GM12865 (cell line): ENCODE results near the gene DSCAM.

Experiments used
- DNase-seq: peaks from one replicate; pipeline ENCODE4 v3.0.0; 2010; ENCODE audit warnings: low read depth
- H3K4me3 ChIP-seq: 2 replicates; pipeline ENCODE4 v1.5.1; 2011; ENCODE audit warnings: mild to moderate bottlenecking, low read depth, low read length, control low read depth
- CTCF ChIP-seq: IDR thresholded peaks from 2 replicates; pipeline ENCODE4 v1.5.1; 2011; ENCODE audit warnings: low read length, control low read depth, low read depth, inconsistent platforms; ENCODE audit not compliant: insufficient read depth; ENCODE audit errors: missing control alignments

DSCAM gene

DNA sequence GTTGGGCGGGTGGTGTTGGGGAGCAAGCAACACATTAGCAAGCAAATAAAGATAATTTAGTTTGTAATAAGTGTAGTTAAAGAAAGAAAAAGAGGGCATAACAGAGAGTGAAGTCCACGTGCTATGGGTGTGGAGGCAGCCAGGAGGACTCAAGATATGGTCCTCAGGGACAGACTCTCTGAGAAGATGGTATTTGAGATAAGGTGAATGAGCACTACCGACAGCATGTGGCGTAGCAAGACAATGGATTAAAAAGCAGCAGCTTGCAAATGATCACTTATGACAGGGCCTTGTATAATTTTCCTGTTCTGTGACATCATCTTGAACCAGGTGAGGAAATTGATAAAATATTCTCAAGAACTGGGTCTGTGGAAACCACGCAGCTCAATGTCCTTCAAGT, 491.9 kb downstream of the DSCAM start:
- no peak overlapping the region for H3K4me3 ChIP-seq
- no peak for DNase-seq

GRCh38 chr21:40351006-40351405, 496.0 kb downstream of the DSCAM start:
- no peak for DNase-seq
- no peak overlapping the region for H3K4me3 ChIP-seq
- no peak for TF ChIP-seq CTCF

More for the DNA sequence above, 491.9 kb downstream of the DSCAM start:
- no peak for TF ChIP-seq CTCF

DNA sequence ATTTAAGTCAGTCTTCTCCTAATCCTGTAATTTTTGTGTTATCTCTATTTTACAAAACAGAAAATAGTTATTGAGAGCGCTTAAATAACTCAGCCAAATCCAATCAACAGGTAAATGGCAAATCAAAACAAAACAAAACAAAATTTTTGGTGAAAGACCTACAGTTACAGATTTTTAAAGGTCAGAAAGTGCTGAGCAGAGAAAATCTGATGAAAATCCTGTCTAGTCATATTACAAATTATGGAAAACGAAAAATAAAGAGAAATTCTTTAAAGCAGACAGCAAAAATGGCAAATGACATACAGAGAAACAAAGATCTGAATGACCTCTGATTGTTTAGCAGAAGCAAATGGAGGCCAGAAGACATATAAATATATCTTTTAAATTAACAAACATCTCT, 497.4 kb downstream of the DSCAM start:
- TF ChIP-seq CTCF, result no peak
- DNase-seq, result no peak
- H3K4me3 ChIP-seq, result no peak overlapping the region

- H3K4me3 ChIP-seq, result no peak overlapping the region
- TF ChIP-seq CTCF, result no peak
- no peak for DNase-seq
Measured at GRCh38 chr21:40345711-40346321, 501.1 kb downstream of the DSCAM start.

- no peak for DNase-seq
- H3K4me3 ChIP-seq, result no peak overlapping the region
- no peak for TF ChIP-seq CTCF
Measured at GRCh38 chr21:40340357-40340756, 506.6 kb downstream of the DSCAM start.

- H3K4me3 ChIP-seq, result no peak overlapping the region
- TF ChIP-seq CTCF, result no peak
- no peak for DNase-seq
Measured at GRCh38 chr21:40339050-40339449, 507.9 kb downstream of the DSCAM start.

DNA sequence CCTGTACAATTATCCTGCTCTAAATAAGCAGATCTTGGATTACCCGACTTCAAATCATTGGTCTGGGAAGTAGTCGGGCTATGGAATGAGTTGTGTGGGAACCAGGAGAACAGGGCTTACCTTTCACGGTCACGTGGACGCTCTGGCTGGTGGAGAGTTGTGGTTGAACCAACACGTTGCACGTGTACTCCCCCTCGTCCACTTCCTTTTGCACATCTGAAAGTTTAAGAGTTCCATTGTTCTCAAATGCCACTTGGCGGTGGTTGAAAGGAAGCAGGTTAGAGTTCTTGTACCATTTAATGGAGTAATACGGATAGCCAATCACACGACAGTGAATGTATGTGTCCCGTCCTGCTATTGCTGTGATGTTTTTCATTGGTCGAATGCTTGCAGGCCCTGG, 509.0 kb downstream of the DSCAM start:
- no peak for DNase-seq
- no peak for TF ChIP-seq CTCF
- H3K4me3 ChIP-seq, result no peak overlapping the region
